Loucy (cell line): ENCODE measurements around the gene CTR9.

Experiments
- H2AFZ ChIP-seq: fragments of 200-600 bp; sonication (generic); 2 replicates; pipeline ENCODE4 v1.6.0; 2016; ENCODE audit warnings: antibody characterized with exemption, mild to moderate bottlenecking, low read length, moderate library complexity
- H3F3A ChIP-seq: fragments of 200-600 bp; 2 replicates; pipeline ENCODE4 v1.6.0; 2016; ENCODE audit warnings: antibody characterized with exemption, low read depth, mild to moderate bottlenecking
- H3K27me3 ChIP-seq: fragments of 200-600 bp; sonication (generic); 2 replicates; pipeline ENCODE4 v1.6.1; 2014; ENCODE audit warnings: low read length, mild to moderate bottlenecking; ENCODE audit not compliant: insufficient read depth, poor library complexity, severe bottlenecking
- H3K36me3 ChIP-seq: fragments of 200-600 bp; sonication (generic); 2 replicates; pipeline ENCODE4 v1.6.1; 2016; ENCODE audit warnings: low read length; ENCODE audit not compliant: insufficient read depth
- H3K4me1 ChIP-seq: fragments of 200-600 bp; sonication (generic); 2 replicates; pipeline ENCODE4 v1.5.1; 2014; ENCODE audit warnings: low read length, mild to moderate bottlenecking; ENCODE audit not compliant: insufficient read depth, poor library complexity, severe bottlenecking
- H3K4me2 ChIP-seq: fragments of 200-600 bp; sonication (generic); 2 replicates; pipeline ENCODE4 v1.6.0; 2014; ENCODE audit warnings: antibody characterized with exemption, low read length, low read depth, mild to moderate bottlenecking; ENCODE audit not compliant: poor library complexity, severe bottlenecking
- H3K4me3 ChIP-seq: fragments of 200-600 bp; sonication (generic); 2 replicates; pipeline ENCODE4 v1.5.1; 2014; ENCODE audit warnings: low read length, mild to moderate bottlenecking, mixed read lengths; ENCODE audit not compliant: poor library complexity, severe bottlenecking
- H3K79me2 ChIP-seq: fragments of 200-600 bp; sonication (generic); 2 replicates; pipeline ENCODE4 v1.6.1; 2014; ENCODE audit warnings: low read length; ENCODE audit not compliant: insufficient read depth
- H3K9ac ChIP-seq: fragments of 200-600 bp; sonication (generic); 2 replicates; pipeline ENCODE4 v1.6.0; 2014; ENCODE audit warnings: mild to moderate bottlenecking, low read depth, low read length, moderate library complexity; ENCODE audit not compliant: poor library complexity, severe bottlenecking
- H3K9me2 ChIP-seq: fragments of 200-600 bp; sonication (generic); replicated peaks from 2 replicates; pipeline ENCODE4 v1.6.1; 2016; ENCODE audit warnings: low read depth, low read length, mixed read lengths
- H3K9me3 ChIP-seq: fragments of 200-600 bp; sonication (generic); 2 replicates; pipeline ENCODE4 v1.6.1; 2014; ENCODE audit warnings: mild to moderate bottlenecking, antibody characterized with exemption, low read length, low read depth; ENCODE audit not compliant: insufficient read depth
- H4K20me1 ChIP-seq: fragments of 200-600 bp; sonication (generic); 2 replicates; pipeline ENCODE4 v1.6.0; 2014; ENCODE audit warnings: antibody characterized with exemption, low read length, mild to moderate bottlenecking; ENCODE audit not compliant: insufficient read depth, poor library complexity, severe bottlenecking
- CTCF ChIP-seq: fragments of 200-600 bp; sonication (generic); conservative IDR thresholded peaks from 2 replicates; pipeline ENCODE4 v1.5.1; 2014; ENCODE audit warnings: mild to moderate bottlenecking, antibody characterized with exemption, low read length
- EZH2phosphoT487 ChIP-seq: fragments of 200-600 bp; IDR thresholded peaks from 2 replicates; pipeline ENCODE4 v1.6.1; 2018; ENCODE audit warnings: antibody characterized with exemption, mild to moderate bottlenecking, moderate library complexity, borderline replicate concordance

Gene CTR9

GRCh38 chr11:10762913-10763421 is 11.9 kb downstream of the CTR9 start:
- H2AFZ ChIP-seq, result no peak overlapping the region
- no peak overlapping the region for H3K4me2 ChIP-seq
- no peak overlapping the region for H3K4me3 ChIP-seq
- H3K27me3 ChIP-seq, result no peaks in the 10 kb centered on the region
- H3F3A ChIP-seq, result no peaks in the 10 kb centered on the region
- no peak overlapping the region for H3K9ac ChIP-seq
- peaks cover 8% of the 10 kb centered on the region for H3K79me2 ChIP-seq
- TF ChIP-seq EZH2phosphoT487 (no peak), CTCF (no peak)
- H3K9me3 ChIP-seq, result no peaks in the 10 kb centered on the region
- peaks cover 60% of the 10 kb centered on the region for H3K36me3 ChIP-seq
- no peaks in the 10 kb centered on the region for H3K9me2 ChIP-seq
- no peaks in the 10 kb centered on the region for H4K20me1 ChIP-seq
- peaks cover 18% of the 10 kb centered on the region for H3K4me1 ChIP-seq

- Histone ChIP-seq H3K9ac (no peak overlapping the region), H3K36me3 (peaks cover 53% of the 10 kb centered on the region), H2AFZ (no peak overlapping the region), H3K79me2 (peaks cover 8% of the 10 kb centered on the region), H3K9me2 (no peaks in the 10 kb centered on the region), H3F3A (no peaks in the 10 kb centered on the region), H3K9me3 (no peaks in the 10 kb centered on the region), H3K4me1 (peaks cover 15% of the 10 kb centered on the region), H4K20me1 (no peaks in the 10 kb centered on the region), H3K4me2 (no peak overlapping the region), H3K4me3 (no peak overlapping the region), H3K27me3 (no peaks in the 10 kb centered on the region)
- no peak for TF ChIP-seq CTCF
- no peak for TF ChIP-seq EZH2phosphoT487
Measured at GRCh38 chr11:10763766-10764165, 12.7 kb downstream of the CTR9 start.

GRCh38 chr11:10764412-10764811 is 13.4 kb downstream of the CTR9 start:
- Histone ChIP-seq H3K27me3 (no peaks in the 10 kb centered on the region), H3F3A (no peaks in the 10 kb centered on the region), H3K4me1 (peaks cover 9% of the 10 kb centered on the region), H3K4me2 (no peak overlapping the region), H3K9ac (no peak overlapping the region), H3K9me3 (no peaks in the 10 kb centered on the region), H3K4me3 (no peak overlapping the region), H4K20me1 (no peaks in the 10 kb centered on the region), H2AFZ (no peak overlapping the region), H3K36me3 (peaks cover 50% of the 10 kb centered on the region), H3K79me2 (peaks cover 5% of the 10 kb centered on the region), H3K9me2 (no peaks in the 10 kb centered on the region)
- TF ChIP-seq CTCF (no peak), EZH2phosphoT487 (no peak)
